ENCODE results near the gene CCDC149. TPM values are rescaled to one million over a fixed set of nuclear protein-coding genes. Genes with fewer than 3 reads are reported as not detected.

Gene CCDC149
- total and polyA plus RNA-seq, 7 donors: 2.1 to 10.8 (median 7.8) TPM

GRCh38 chr4:24894846-24895245, 18.0 kb downstream of the CCDC149 start:
- intact Hi-C loops (cut with DNase I): no loop called here
- H3K36me3 ChIP-seq (ENCODE audit: insufficient read depth in 1 of 2, low read depth in 1 of 2): no peaks in the 10 kb centered on the region
- H3K27me3 ChIP-seq (ENCODE audit: insufficient read depth in 3 of 3, low read length in 2 of 3): no peaks in the 10 kb centered on the region
- no peak overlapping the region for H3K4me3 ChIP-seq
- no peaks in the 10 kb centered on the region for H3K4me1 ChIP-seq
- TF ChIP-seq, protein P1, sequence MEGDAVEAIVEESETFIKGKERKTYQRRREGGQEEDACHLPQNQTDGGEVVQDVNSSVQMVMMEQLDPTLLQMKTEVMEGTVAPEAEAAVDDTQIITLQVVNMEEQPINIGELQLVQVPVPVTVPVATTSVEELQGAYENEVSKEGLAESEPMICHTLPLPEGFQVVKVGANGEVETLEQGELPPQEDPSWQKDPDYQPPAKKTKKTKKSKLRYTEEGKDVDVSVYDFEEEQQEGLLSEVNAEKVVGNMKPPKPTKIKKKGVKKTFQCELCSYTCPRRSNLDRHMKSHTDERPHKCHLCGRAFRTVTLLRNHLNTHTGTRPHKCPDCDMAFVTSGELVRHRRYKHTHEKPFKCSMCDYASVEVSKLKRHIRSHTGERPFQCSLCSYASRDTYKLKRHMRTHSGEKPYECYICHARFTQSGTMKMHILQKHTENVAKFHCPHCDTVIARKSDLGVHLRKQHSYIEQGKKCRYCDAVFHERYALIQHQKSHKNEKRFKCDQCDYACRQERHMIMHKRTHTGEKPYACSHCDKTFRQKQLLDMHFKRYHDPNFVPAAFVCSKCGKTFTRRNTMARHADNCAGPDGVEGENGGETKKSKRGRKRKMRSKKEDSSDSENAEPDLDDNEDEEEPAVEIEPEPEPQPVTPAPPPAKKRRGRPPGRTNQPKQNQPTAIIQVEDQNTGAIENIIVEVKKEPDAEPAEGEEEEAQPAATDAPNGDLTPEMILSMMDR (IDR thresholded peaks at IDR 0.05): no peak
- ATAC-seq: no peak
- H3K9me3 ChIP-seq: no peaks in the 10 kb centered on the region
- DNase-seq: no peak
- 92 to 98% (median 95%) methylated on average over 9 of the region's 9 CpGs for WGBS, 3 donors
- no peak overlapping the region for H3K27ac ChIP-seq

DNA sequence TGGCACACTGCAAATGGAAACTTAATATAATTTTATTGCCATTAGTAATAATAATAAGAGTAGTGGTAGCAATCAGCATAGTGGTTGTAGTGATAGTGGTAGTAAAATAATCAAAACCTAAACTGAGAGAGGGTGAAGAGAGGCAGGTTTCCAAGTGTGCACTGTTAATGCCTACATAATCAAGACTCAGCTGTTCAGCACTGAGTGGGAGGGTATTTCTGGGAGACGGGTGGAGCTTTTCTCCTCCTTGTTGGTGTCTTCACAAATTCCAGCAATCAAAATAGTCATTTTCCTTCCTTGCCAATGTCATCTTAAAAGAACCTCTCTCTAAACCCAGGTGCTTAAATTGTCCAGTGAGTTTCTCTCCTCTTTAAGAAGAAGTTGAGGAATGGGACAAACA, 18.6 kb downstream of the CCDC149 start:
- 73 to 90% (median 88%) methylated on average over 1 of the region's 1 CpG for WGBS, 3 donors
- Histone ChIP-seq H3K27me3 (ENCODE audit: insufficient read depth in 3 of 3, low read length in 2 of 3) (no peaks in the 10 kb centered on the region), H3K27ac (no peak overlapping the region), H3K9me3 (no peaks in the 10 kb centered on the region), H3K4me3 (no peak overlapping the region), H3K4me1 (no peaks in the 10 kb centered on the region), H3K36me3 (ENCODE audit: insufficient read depth in 1 of 2, low read depth in 1 of 2) (no peaks in the 10 kb centered on the region)
- ATAC-seq (no peak), DNase-seq (no peak)
- TF ChIP-seq, protein P1 (IDR thresholded peaks at IDR 0.05): no peak
- intact Hi-C loops (cut with DNase I): no loop called here

- 81 to 91% (median 83%) methylated on average over 2 of the region's 2 CpGs for WGBS, 3 donors
- Histone ChIP-seq H3K4me3 (no peak overlapping the region), H3K9me3 (no peaks in the 10 kb centered on the region), H3K36me3 (ENCODE audit: insufficient read depth in 1 of 2, low read depth in 1 of 2) (no peaks in the 10 kb centered on the region), H3K4me1 (no peaks in the 10 kb centered on the region), H3K27ac (no peak overlapping the region), H3K27me3 (ENCODE audit: insufficient read depth in 3 of 3, low read length in 2 of 3) (no peaks in the 10 kb centered on the region)
- DNase-seq (no peak), ATAC-seq (no peak)
- TF ChIP-seq, protein P1 (IDR thresholded peaks at IDR 0.05): no peak
- intact Hi-C loops (cut with DNase I): no loop called here
Measured at GRCh38 chr4:24892778-24893177, 20.1 kb downstream of the CCDC149 start.

DNA sequence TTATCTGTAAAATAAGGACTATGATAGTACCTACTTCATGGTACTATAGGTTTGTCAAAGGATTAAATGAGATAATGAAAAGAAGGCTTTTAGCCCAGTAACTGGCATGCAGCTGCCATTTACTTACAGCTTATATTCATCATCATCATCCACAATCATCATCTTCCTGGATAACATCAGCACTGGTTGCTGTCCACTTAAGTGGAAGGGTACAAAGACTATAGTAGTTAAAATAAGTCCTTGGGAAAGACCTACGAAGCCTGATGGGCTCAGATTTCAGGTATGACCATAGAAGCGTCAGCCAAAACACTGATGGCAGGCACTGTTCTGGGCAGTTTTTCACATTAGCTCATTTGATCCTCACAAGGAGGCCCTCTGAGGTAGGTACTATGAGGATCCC, 20.6 kb downstream of the CCDC149 start:
- H3K4me1 ChIP-seq: no peaks in the 10 kb centered on the region
- DNase-seq (no peak), ATAC-seq (no peak)
- no peaks in the 10 kb centered on the region for H3K36me3 ChIP-seq (ENCODE audit: insufficient read depth in 1 of 2, low read depth in 1 of 2)
- H3K27ac ChIP-seq: no peak overlapping the region
- intact Hi-C loops (cut with DNase I): no loop called here
- TF ChIP-seq, protein P1 (IDR thresholded peaks at IDR 0.05): no peak
- no peak overlapping the region for H3K4me3 ChIP-seq
- H3K9me3 ChIP-seq: no peaks in the 10 kb centered on the region
- H3K27me3 ChIP-seq (ENCODE audit: insufficient read depth in 3 of 3, low read length in 2 of 3): no peaks in the 10 kb centered on the region
- WGBS, 3 donors: 30 to 58% (median 31%) methylated on average over 2 of the region's 2 CpGs

DNA sequence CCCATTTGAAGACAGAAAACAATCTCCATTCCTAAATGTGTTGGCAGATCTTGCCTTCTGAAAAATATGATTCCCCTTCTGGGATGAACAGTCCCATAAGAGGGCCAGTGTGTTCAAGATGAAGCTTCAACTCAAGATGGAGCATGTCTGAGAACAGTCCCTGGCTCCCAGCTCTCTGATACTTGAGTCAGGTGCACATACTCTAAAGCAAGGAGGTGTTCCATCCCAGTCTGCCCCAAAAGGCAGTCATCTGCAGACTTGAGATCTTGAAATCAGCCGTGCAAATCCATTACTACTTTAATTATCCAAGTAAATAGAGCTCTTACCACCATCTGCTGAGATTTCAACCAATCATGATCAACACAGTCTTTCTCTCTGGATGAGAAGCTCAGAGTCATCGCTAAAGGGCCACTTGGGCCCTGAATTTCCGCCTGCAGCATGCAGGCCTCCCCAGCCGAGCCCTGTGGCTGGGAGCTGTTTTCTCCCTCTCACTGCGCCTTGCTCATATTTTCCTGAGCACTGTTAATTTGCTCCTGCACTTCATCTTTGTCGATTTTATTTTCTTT, 22.2 kb downstream of the CCDC149 start:
- no peaks in the 10 kb centered on the region for H3K27me3 ChIP-seq (ENCODE audit: insufficient read depth in 3 of 3, low read length in 2 of 3)
- no peaks in the 10 kb centered on the region for H3K4me1 ChIP-seq
- no peak overlapping the region for H3K27ac ChIP-seq
- 94 to 96% (median 94%) methylated on average over 6 of the region's 6 CpGs for WGBS, 3 donors
- no peaks in the 10 kb centered on the region for H3K9me3 ChIP-seq
- no peaks in the 10 kb centered on the region for H3K36me3 ChIP-seq (ENCODE audit: insufficient read depth in 1 of 2, low read depth in 1 of 2)
- intact Hi-C loops (cut with DNase I): no loop called here
- TF ChIP-seq, protein P1 (IDR thresholded peaks at IDR 0.05): no peak
- H3K4me3 ChIP-seq: no peak overlapping the region
- DNase-seq (no peak), ATAC-seq (no peak)

All from psoas muscle (tissue), 8 donors.